H1 (cell line): Measurements from ENCODE around the gene DCHS1. TPM values are rescaled to one million over a fixed set of nuclear protein-coding genes. Genes with fewer than 3 reads are reported as not detected.
A peak's percentile ranks its signal among the peaks of the same experiment; 100 is the strongest.

Experiments
- CTCF ChIA-PET: fragments of 300-600 bp; sonication (Branson Sonifier 250); formaldehyde crosslinking; loops from one replicate; lab custom pipeline; 2021; ENCODE audit not compliant: partially characterized antibody; lab: Charles Lee
- POLR2A ChIA-PET: fragments of 300-600 bp; sonication (Branson Sonifier 250); formaldehyde crosslinking; loops from one replicate; lab custom pipeline; 2021; ENCODE audit warnings: inconsistent platforms; ENCODE audit not compliant: partially characterized antibody; lab: Charles Lee
- DNase-seq, 2 experiments: peaks; one replicate each; pipeline versions ENCODE4 v3.0.0 to v3.0.0-alpha.2; 2010 to 2022; ENCODE audit warnings: low spot score in 2 of 2, low read depth in 1 of 2, mixed read lengths in 1 of 2
- FAIRE-seq: peaks from 2 replicates; lab custom pipeline; 2011; peaks lifted over from hg19 to GRCh38; lab: Jason Lieb, UNC
- H2AFZ ChIP-seq: 2 replicates; pipeline ENCODE4 v1.8.1; 2012; ENCODE audit warnings: low read length, inconsistent platforms
- H2AK5ac ChIP-seq: 2 replicates; pipeline ENCODE4 v1.6.1; 2013; ENCODE audit warnings: low read depth, low read length
- H2BK120ac ChIP-seq: replicated peaks from 2 replicates; pipeline ENCODE3; 2013; ENCODE audit warnings: low read depth, low read length, inconsistent platforms
- H2BK12ac ChIP-seq: 2 replicates; pipeline ENCODE4 v1.6.1; 2013; ENCODE audit warnings: low read depth, low read length
- H2BK15ac ChIP-seq: 2 replicates; pipeline ENCODE4 v1.6.1; 2013; ENCODE audit warnings: low read length
- H2BK20ac ChIP-seq: 2 replicates; pipeline ENCODE4 v1.6.1; 2013; ENCODE audit warnings: low read length
- H2BK5ac ChIP-seq: 2 replicates; pipeline ENCODE4 v1.6.1; 2013; ENCODE audit warnings: low read depth, low read length
- H3K14ac ChIP-seq: 2 replicates; pipeline ENCODE4 v1.6.1; 2013; ENCODE audit warnings: inconsistent platforms; ENCODE audit not compliant: insufficient read length
- H3K18ac ChIP-seq: 2 replicates; pipeline ENCODE4 v1.6.1; 2013; ENCODE audit warnings: low read length; ENCODE audit errors: extremely low read depth
- H3K23ac ChIP-seq: 2 replicates; pipeline ENCODE4 v1.6.1; 2013; ENCODE audit warnings: inconsistent platforms; ENCODE audit not compliant: insufficient read length
- H3K23me2 ChIP-seq: 2 replicates; pipeline ENCODE4 v1.6.1; 2013; ENCODE audit warnings: low read depth, low read length
- H3K27ac ChIP-seq: 2 replicates; pipeline ENCODE4 v1.6.1; 2011; ENCODE audit warnings: low read depth, low read length, inconsistent platforms
- H3K27me3 ChIP-seq, 4 experiments: replicated peaks in 1 of 4; 1 replicate in 1 of 4; 2 replicates in 3 of 4; pipeline versions ENCODE4 v1.6.1 to v1.8.1; 2011 to 2013; ENCODE audit warnings: low read length in 3 of 4, mild to moderate bottlenecking in 3 of 4, inconsistent platforms in 2 of 4, mixed read lengths in 2 of 4, moderate library complexity in 1 of 4; ENCODE audit not compliant: control insufficient read depth in 3 of 4, insufficient read depth in 3 of 4; ENCODE audit errors: extremely low read depth in 1 of 4
- H3K36me3 ChIP-seq, 4 experiments: 2 replicates each; pipeline versions ENCODE4 v1.6.1 to v1.8.1; 2011 to 2013; ENCODE audit warnings: mild to moderate bottlenecking in 4 of 4, low read length in 3 of 4, moderate library complexity in 2 of 4, control low read depth in 1 of 4, inconsistent platforms in 1 of 4; ENCODE audit not compliant: insufficient read depth in 4 of 4, control insufficient read depth in 2 of 4
- H3K4ac ChIP-seq: replicated peaks from 2 replicates; pipeline ENCODE3; 2013; ENCODE audit warnings: low read length, low read depth, mixed read lengths, inconsistent platforms; ENCODE audit not compliant: insufficient read length
- H3K4me1 ChIP-seq, 4 experiments: replicated peaks in 1 of 4; 1 replicate in 1 of 4; 2 replicates in 3 of 4; pipeline versions ENCODE4 v1.6.1 to v1.8.1; 2011 to 2013; ENCODE audit warnings: low read length in 3 of 4, inconsistent platforms in 2 of 4, mixed read lengths in 1 of 4; ENCODE audit not compliant: insufficient read depth in 4 of 4, control insufficient read depth in 3 of 4
- H3K4me2 ChIP-seq, 2 experiments: 2 replicates each; pipeline versions ENCODE4 v1.6.1 to v1.8.1; 2011 to 2013; ENCODE audit warnings: low read depth in 2 of 2, low read length in 2 of 2, control low read depth in 1 of 2, inconsistent platforms in 1 of 2, mild to moderate bottlenecking in 1 of 2; ENCODE audit not compliant: insufficient read depth in 1 of 2
- H3K4me3 ChIP-seq, 4 experiments: fragments of 200-600, 300-600 bp in 1 of 4; sonication (generic), shearing (Covaris generic), sonication (Bioruptor Twin) in 1 of 4; 2 replicates each; pipeline versions ENCODE4 v1.5.1 to v1.8.1; 2011 to 2016; ENCODE audit warnings: low read length in 4 of 4, low read depth in 3 of 4, control low read depth in 2 of 4, inconsistent platforms in 2 of 4, mild to moderate bottlenecking in 2 of 4, mixed read lengths in 1 of 4, moderate library complexity in 1 of 4; ENCODE audit not compliant: insufficient read depth in 2 of 4; ENCODE audit errors: extremely low read depth in 1 of 4
- H3K56ac ChIP-seq: replicated peaks from 2 replicates; pipeline ENCODE3; 2013; ENCODE audit warnings: low read depth, mild to moderate bottlenecking, mixed read lengths, low read length, inconsistent platforms; ENCODE audit not compliant: insufficient read length
- H3K79me1 ChIP-seq: 2 replicates; pipeline ENCODE4 v1.6.1; 2013; ENCODE audit warnings: low read depth, low read length, control low read depth
- H3K79me2 ChIP-seq, 2 experiments: 2 replicates each; pipeline versions ENCODE4 v1.6.1 to v1.8.1; 2012 to 2013; ENCODE audit warnings: low read length in 2 of 2, mild to moderate bottlenecking in 2 of 2, inconsistent platforms in 1 of 2; ENCODE audit not compliant: insufficient read depth in 2 of 2, control insufficient read depth in 1 of 2
- H3K9ac ChIP-seq, 4 experiments: replicated peaks in 1 of 4; 1 replicate in 1 of 4; 2 replicates in 3 of 4; pipeline versions ENCODE4 v1.6.1 to v1.8.1; 2011 to 2013; ENCODE audit warnings: low read depth in 3 of 4, low read length in 3 of 4, control low read depth in 2 of 4, mild to moderate bottlenecking in 2 of 4, moderate library complexity in 2 of 4, inconsistent platforms in 1 of 4; ENCODE audit errors: extremely low read depth in 1 of 4
- H3K9me3 ChIP-seq, 2 experiments: 2 replicates each; pipeline versions ENCODE4 v1.6.1 to v1.8.1; 2012 to 2013; ENCODE audit warnings: mild to moderate bottlenecking in 2 of 2, moderate library complexity in 2 of 2, control low read depth in 1 of 2, inconsistent platforms in 1 of 2, low read depth in 1 of 2, low read length in 1 of 2, mixed read lengths in 1 of 2; ENCODE audit not compliant: insufficient read depth in 2 of 2
- H4K20me1 ChIP-seq, 2 experiments: replicated peaks in 1 of 2; 2 replicates each; pipeline versions ENCODE3 to v1.8.1; 2011 to 2013; ENCODE audit warnings: inconsistent platforms in 2 of 2, low read length in 2 of 2, mild to moderate bottlenecking in 1 of 2; ENCODE audit not compliant: insufficient read depth in 2 of 2, control insufficient read depth in 1 of 2
- H4K5ac ChIP-seq: 2 replicates; pipeline ENCODE4 v1.6.1; 2013; ENCODE audit warnings: low read length, low read depth, mixed read lengths, inconsistent platforms; ENCODE audit not compliant: insufficient read length
- H4K8ac ChIP-seq: 2 replicates; pipeline ENCODE4 v1.8.0; 2013; ENCODE audit warnings: mild to moderate bottlenecking, moderate library complexity, low read length, inconsistent platforms; ENCODE audit not compliant: insufficient read depth; ENCODE audit errors: extremely low read depth
- H4K91ac ChIP-seq: replicated peaks from 2 replicates; pipeline ENCODE3; 2013; ENCODE audit warnings: low read length, mixed read lengths, inconsistent platforms; ENCODE audit not compliant: insufficient read length
- CTBP2 ChIP-seq: IDR thresholded peaks from 2 replicates; pipeline ENCODE4 v1.7.0; 2011; ENCODE audit warnings: borderline replicate concordance, mild to moderate bottlenecking, moderate library complexity, mixed read lengths, low read length; ENCODE audit not compliant: insufficient read depth, insufficient read length
- HDAC6 ChIP-seq: IDR thresholded peaks from one replicate; pipeline ENCODE4 v1.7.1; 2012; ENCODE audit warnings: low read depth, mild to moderate bottlenecking, inconsistent platforms, low read length, moderate library complexity
- POLR2A ChIP-seq, 2 experiments: IDR thresholded peaks; 1 replicate in 1 of 2; 2 replicates in 1 of 2; pipeline ENCODE4 v1.6.1; 2011; ENCODE audit warnings: low read depth in 2 of 2, low read length in 2 of 2, mild to moderate bottlenecking in 2 of 2; ENCODE audit errors: control extremely low read depth in 1 of 2
- RAD21 ChIP-seq, 2 experiments: IDR thresholded peaks in 1 of 2; conservative IDR thresholded peaks in 1 of 2; 2 replicates each; pipeline ENCODE4 v1.6.1; 2011; ENCODE audit warnings: low read depth in 2 of 2, low read length in 2 of 2, improper control_type of control experiment in 1 of 2, inconsistent platforms in 1 of 2, mild to moderate bottlenecking in 1 of 2, moderate library complexity in 1 of 2
- SAP30 ChIP-seq: fragments of 300-600 bp; sonication (generic); IDR thresholded peaks from 2 replicates; pipeline ENCODE4 v1.7.1; 2012; ENCODE audit warnings: low read length, moderate library complexity, mild to moderate bottlenecking, inconsistent platforms; ENCODE audit not compliant: insufficient read depth, insufficient replicate concordance
- SIN3A ChIP-seq, 2 experiments: IDR thresholded peaks in 1 of 2; conservative IDR thresholded peaks in 1 of 2; 2 replicates each; pipeline ENCODE4 v1.6.1; 2011 to 2012; ENCODE audit warnings: low read length in 2 of 2, improper control_type of control experiment in 1 of 2, low read depth in 1 of 2, mild to moderate bottlenecking in 1 of 2
- SIRT6 ChIP-seq: IDR thresholded peaks from one replicate; pipeline ENCODE4 v1.7.1; 2012; ENCODE audit warnings: low read length, inconsistent platforms
- YY1 ChIP-seq: IDR thresholded peaks from 2 replicates; pipeline ENCODE4 v1.6.1; 2011; ENCODE audit warnings: low read depth, mild to moderate bottlenecking, low read length
- WGBS, 2 experiments: shearing (Covaris generic) in 1 of 2; methylation state at CpG; one replicate each; pipeline versions ENCODE4 v1.1.6 to v1.1.7; 2013 to 2015; ENCODE audit warnings: low lambda C conversion rate in 2 of 2, mixed read lengths in 2 of 2, inconsistent platforms in 1 of 2, low coverage in 1 of 2, missing lambda C conversion rate in 1 of 2; ENCODE audit not compliant: insufficient replicate concordance in 2 of 2, insufficient coverage in 1 of 2, insufficient read length in 1 of 2; ENCODE audit errors: extremely low coverage in 1 of 2, missing lambda C conversion rate in 1 of 2; 5-methylcytosine and 5-hydroxymethylcytosine counted together
- polyA plus RNA-seq, 7 experiments: library from polyadenylated mRNA; depleted of rRNA in 3 of 7; stranded (reverse) in 5 of 7; unstranded in 2 of 7; fragments of >200 nt in 5 of 7; fragments of 200-250 nt in 2 of 7; gene quantifications; 1 replicate in 5 of 7; 2 replicates in 1 of 7; 4 replicates in 1 of 7; pipeline versions ENCODE4 v1.2.1 to v1.2.3, GENCODE V29; 2011 to 2013; ENCODE audit warnings: missing spikeins in 2 of 7, mixed read lengths in 2 of 7
- total RNA-seq: library from RNA; stranded (reverse); fragmentation: NEBNext Ultra II Directional; extraction: Animal tissue kit (Norgen Biotek cat#: 25700); gene quantifications from 2 replicates; pipeline ENCODE4 v1.2.1, GENCODE V29; 2021
- TF ChIP-seq, protein P1 (sequence below): IDR thresholded peaks from 2 replicates; pipeline ENCODE4 v1.6.1; 2012; ENCODE audit warnings: inconsistent platforms

Gene DCHS1
- total and polyA plus RNA-seq, 2 of the 8 experiments (the other 6 are each of a cell fraction or from before 2014, with no cell fraction given), result 8.2 to 10.5 TPM

DNA sequence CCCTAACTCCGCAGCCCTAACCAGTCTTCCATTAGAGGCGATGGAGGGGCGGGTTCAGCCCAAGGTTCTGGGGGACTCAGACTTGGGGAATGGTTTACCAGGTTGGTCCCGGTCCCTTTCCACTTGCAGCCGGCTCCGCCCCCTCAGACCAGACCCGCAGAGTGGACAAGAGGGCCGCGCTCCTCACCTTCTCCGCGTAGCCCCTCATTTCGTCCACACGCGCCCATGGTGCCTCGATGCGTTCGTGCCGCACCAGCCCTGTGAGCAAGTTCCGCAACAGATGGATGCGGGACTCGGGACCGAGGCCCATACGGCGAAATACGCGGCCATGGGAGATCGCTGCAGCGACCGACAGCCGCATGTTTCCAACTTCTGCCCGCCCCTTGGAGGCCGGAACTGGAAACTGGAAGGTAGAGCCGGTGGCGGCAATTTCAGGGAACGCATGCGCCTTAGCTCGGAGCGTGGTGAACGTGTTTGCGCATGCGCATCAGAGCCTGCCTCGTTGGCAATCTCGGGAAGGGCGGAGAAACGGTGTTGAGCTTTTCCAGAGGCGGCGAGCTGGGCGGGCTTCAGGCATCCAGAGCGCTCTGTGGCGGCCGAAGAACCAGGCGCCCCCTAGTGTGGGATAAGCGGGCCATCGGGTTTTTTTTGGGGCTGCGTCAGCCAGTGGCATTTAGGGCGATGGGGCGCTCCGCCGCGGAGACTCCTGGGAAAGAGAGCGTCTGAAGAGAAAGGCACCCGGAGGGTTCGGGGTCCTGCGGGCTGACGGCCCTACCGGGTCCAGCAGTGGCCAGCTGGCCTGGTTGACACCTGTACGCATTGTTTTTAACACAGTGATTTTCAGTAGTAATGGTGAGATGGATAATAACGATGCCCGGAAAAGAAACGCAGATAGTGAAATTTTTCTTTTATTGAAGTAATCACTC lies 27.6 kb upstream of the DCHS1 start, which contains the start of gene MRPL17:
Gene MRPL17 (minus strand): TSS at position 405 of the 926 bp plus-strand sequence. CDS start 44 bp downstream, at position 361.
- Histone ChIP-seq H2BK120ac (no peak within 1 kb of the TSS), H3K9ac (peak within 1 kb of the TSS; percentile 97 to 99 (median 98)), H3K27me3 (no peaks in the 10 kb centered on the region; a peak in 1 of 7 replicates), H4K20me1 (peaks cover 0 to 8% of the 10 kb centered on the region in 2 experiments), H3K27ac (peak within 1 kb of the TSS; percentile 97), H2AK5ac (peak within 1 kb of the TSS; percentile 65; the same call in 1 of the 2 replicates), H4K5ac (peak within 1 kb of the TSS; percentile 100), H2BK20ac (no peak within 1 kb of the TSS), H3K18ac (peak within 1 kb of the TSS; percentile 100), H3K36me3 (peaks cover 9 to 21% (median 14%) of the 10 kb centered on the region in 4 experiments; a peak in 7 of 8 replicates), H4K8ac (peak within 1 kb of the TSS; percentile 99), H4K91ac (peak within 1 kb of the TSS; percentile 100), H3K23me2 (peaks cover 6% of the 10 kb centered on the region; the same call in 1 of the 2 replicates), H3K9me3 (no peaks in the 10 kb centered on the region), H3K4ac (peak within 1 kb of the TSS; percentile 100), H3K4me1 (peaks cover 2 to 8% (median 5%) of the 10 kb centered on the region in 4 experiments; a peak in 4 of 7 replicates), H2BK5ac (peak within 1 kb of the TSS; percentile 93), H3K4me2 (peak within 1 kb of the TSS; percentile 76 to 95), H2BK12ac (peak within 1 kb of the TSS; percentile 51; the same call in 1 of the 2 replicates), H3K4me3 (peak within 1 kb of the TSS; percentile 90 to 99 (median 98)), H2BK15ac (peak within 1 kb of the TSS; percentile 24; the same call in 1 of the 2 replicates), H2AFZ (peak within 1 kb of the TSS; percentile 89; the same call in 1 of the 2 replicates), H3K79me1 (no peaks in the 10 kb centered on the region), H3K14ac (no peak within 1 kb of the TSS), H3K56ac (peak within 1 kb of the TSS; percentile 99), H3K23ac (no peak within 1 kb of the TSS), H3K79me2 (peaks cover 0 to 21% of the 10 kb centered on the region in 2 experiments; a peak in 3 of 4 replicates)
- 2% methylated on average over 68 of the region's 70 CpGs; no CpG with 5 or more reads in 1 of the 2 experiments for WGBS, 2 experiments
- FAIRE-seq (peak; percentile 82), DNase-seq (peak; percentile 97 to 98)
- POLR2A ChIA-PET, result interaction anchor here (0.7 to 4.0 kb wide), 20 partner anchors 9 to 363 kb away, joined by 3 to 32 read pairs (median 4); partner anchors contain the start of genes CAVIN3, TAF10 and TPP1
- CTCF ChIA-PET, result interaction anchor here (0.6 to 5.3 kb wide), 19 partner anchors 8 to 304 kb away, joined by 3 to 22 read pairs (median 4); no protein-coding TSS in a partner anchor
- TF ChIP-seq YY1, result peak; percentile 68; the same call in 1 of the 2 replicates
- TF ChIP-seq SIN3A (conservative IDR thresholded peaks at IDR 0.05 in 1 of 2, IDR thresholded peaks at IDR 0.05 in 1 of 2; ENCODE audit: low read depth in 1 of 2, low read length in 2 of 2), result peak; percentile 34 to 86; a peak in 2 of 4 replicates
- no peak for TF ChIP-seq SIRT6
- TF ChIP-seq SAP30, result peak; percentile 36
- peak; percentile 36 for TF ChIP-seq CTBP2
- TF ChIP-seq RAD21 (IDR thresholded peaks at IDR 0.05 in 1 of 2, conservative IDR thresholded peaks at IDR 0.05 in 1 of 2; ENCODE audit: low read depth in 2 of 2, low read length in 2 of 2), result peak; percentile 61 to 64; a peak in 3 of 4 replicates
- TF ChIP-seq HDAC6, result no peak
- TF ChIP-seq, protein P1, sequence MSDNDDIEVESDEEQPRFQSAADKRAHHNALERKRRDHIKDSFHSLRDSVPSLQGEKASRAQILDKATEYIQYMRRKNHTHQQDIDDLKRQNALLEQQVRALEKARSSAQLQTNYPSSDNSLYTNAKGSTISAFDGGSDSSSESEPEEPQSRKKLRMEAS, result peak; percentile 95
- TF ChIP-seq POLR2A (IDR thresholded peaks at IDR 0.05; ENCODE audit: control extremely low read depth in 1 of 2, low read depth in 2 of 2, low read length in 2 of 2), result peak; percentile 87 to 98
